Gastroesophageal sphincter (tissue), 4 donors: ENCODE results near the gene NAA25. TPM values are rescaled to one million over a fixed set of nuclear protein-coding genes. Genes with fewer than 3 reads are reported as not detected.

ENCODE experiments used
- ATAC-seq: fragments of 150-250 bp; one replicate; pipeline ENCODE4 v1.9.1; 2016; ENCODE audit warnings: mild to moderate bottlenecking, moderate library complexity
- H3K27ac ChIP-seq, 4 donors: fragments of 200-600 bp; sonication (generic) in 3 of 4; 1 replicate in 3 of 4; 2 replicates in 1 of 4; pipeline ENCODE4 v1.5.1; 2016 to 2019
- H3K27me3 ChIP-seq: fragments of 200-600 bp; sonication (generic); one replicate; pipeline ENCODE4 v1.5.1; 2019
- H3K36me3 ChIP-seq, 2 donors: fragments of 200-600 bp; sonication (generic); one replicate each; pipeline ENCODE4 v1.5.1; 2019; ENCODE audit warnings: control low read depth in 1 of 2
- H3K4me1 ChIP-seq, 3 donors: fragments of 200-600 bp; sonication (generic); 1 replicate in 2 of 3; 2 replicates in 1 of 3; pipeline ENCODE4 v1.5.1; 2016 to 2019; ENCODE audit warnings: control low read depth in 2 of 3
- H3K4me3 ChIP-seq, 2 donors: fragments of 200-600 bp; sonication (generic); one replicate each; pipeline ENCODE4 v1.5.1; 2019; ENCODE audit warnings: mild to moderate bottlenecking in 1 of 2, moderate library complexity in 1 of 2
- H3K9me3 ChIP-seq, 3 donors: fragments of 200-600 bp; sonication (generic); one replicate each; pipeline ENCODE4 v1.5.1; 2017 to 2019; ENCODE audit warnings: control low read depth in 2 of 3
- EP300 ChIP-seq: sonication (generic); formaldehyde crosslinking; IDR thresholded peaks from one replicate; pipeline ENCODE4 v1.6.1; 2017; ENCODE audit warnings: antibody characterized with exemption, mild to moderate bottlenecking
- POLR2A ChIP-seq, 2 donors: fragments of 450-650 bp; IDR thresholded peaks; one replicate each; pipeline ENCODE4 v1.6.1; 2017; ENCODE audit warnings: antibody characterized with exemption in 2 of 2, mild to moderate bottlenecking in 2 of 2, moderate library complexity in 1 of 2
- POLR2AphosphoS5 ChIP-seq: sonication (generic); formaldehyde crosslinking; IDR thresholded peaks from one replicate; pipeline ENCODE4 v1.6.1; 2017; ENCODE audit warnings: antibody characterized with exemption
- WGBS, 2 donors: methylation state at CpG; one replicate each; pipeline ENCODE4 v1.1.5; 2018; ENCODE audit warnings: low coverage in 1 of 2; 5-methylcytosine and 5-hydroxymethylcytosine counted together
- total RNA-seq, 4 donors: library from RNA; depleted of rRNA; stranded (reverse); fragments of >200 nt; gene quantifications; one replicate each; pipeline ENCODE4 v1.1.0, GENCODE V29; 2016
- TF ChIP-seq, protein P1 (sequence below), 4 experiments: fragments of 200-600 bp in 2 of 4; fragments of 450-650 bp in 2 of 4; sonication (generic) in 1 of 4; IDR thresholded peaks; one replicate each; pipeline ENCODE4 v1.5.1; 2017 to 2019; ENCODE audit warnings: antibody characterized with exemption in 4 of 4, mild to moderate bottlenecking in 2 of 4, moderate library complexity in 2 of 4

Gene NAA25
- total RNA-seq, 4 donors from 2014 or later: 11.1 to 22.6 (median 17.3) TPM

- Histone ChIP-seq H3K36me3 (peaks cover 0 to 25% of the 10 kb centered on the region in 2 donors), H3K4me3 (no peak overlapping the region), H3K27ac (no peak overlapping the region), H3K4me1 (no peaks in the 10 kb centered on the region), H3K9me3 (no peaks in the 10 kb centered on the region), H3K27me3 (no peaks in the 10 kb centered on the region)
- ATAC-seq: no peak
- 73 to 74% methylated on average over 3 to 6 of the region's 6 CpGs for WGBS, 2 donors
- TF ChIP-seq EP300 (no peak), POLR2AphosphoS5 (no peak), POLR2A (IDR thresholded peaks at IDR 0.05) (no peak)
- TF ChIP-seq, protein P1, sequence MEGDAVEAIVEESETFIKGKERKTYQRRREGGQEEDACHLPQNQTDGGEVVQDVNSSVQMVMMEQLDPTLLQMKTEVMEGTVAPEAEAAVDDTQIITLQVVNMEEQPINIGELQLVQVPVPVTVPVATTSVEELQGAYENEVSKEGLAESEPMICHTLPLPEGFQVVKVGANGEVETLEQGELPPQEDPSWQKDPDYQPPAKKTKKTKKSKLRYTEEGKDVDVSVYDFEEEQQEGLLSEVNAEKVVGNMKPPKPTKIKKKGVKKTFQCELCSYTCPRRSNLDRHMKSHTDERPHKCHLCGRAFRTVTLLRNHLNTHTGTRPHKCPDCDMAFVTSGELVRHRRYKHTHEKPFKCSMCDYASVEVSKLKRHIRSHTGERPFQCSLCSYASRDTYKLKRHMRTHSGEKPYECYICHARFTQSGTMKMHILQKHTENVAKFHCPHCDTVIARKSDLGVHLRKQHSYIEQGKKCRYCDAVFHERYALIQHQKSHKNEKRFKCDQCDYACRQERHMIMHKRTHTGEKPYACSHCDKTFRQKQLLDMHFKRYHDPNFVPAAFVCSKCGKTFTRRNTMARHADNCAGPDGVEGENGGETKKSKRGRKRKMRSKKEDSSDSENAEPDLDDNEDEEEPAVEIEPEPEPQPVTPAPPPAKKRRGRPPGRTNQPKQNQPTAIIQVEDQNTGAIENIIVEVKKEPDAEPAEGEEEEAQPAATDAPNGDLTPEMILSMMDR (IDR thresholded peaks at IDR 0.05): no peak
Measured at GRCh38 chr12:111992464-111992863, 116.1 kb downstream of the NAA25 start.

- Histone ChIP-seq H3K27me3 (no peaks in the 10 kb centered on the region), H3K27ac (no peak overlapping the region), H3K9me3 (no peaks in the 10 kb centered on the region), H3K4me3 (no peak overlapping the region), H3K4me1 (no peaks in the 10 kb centered on the region), H3K36me3 (peaks cover 0 to 25% of the 10 kb centered on the region in 2 donors)
- TF ChIP-seq POLR2AphosphoS5 (no peak), POLR2A (IDR thresholded peaks at IDR 0.05) (no peak), EP300 (no peak)
- TF ChIP-seq, protein P1 (IDR thresholded peaks at IDR 0.05): no peak
- 80 to 89% methylated on average over 1 to 4 of the region's 4 CpGs for WGBS, 2 donors
- no peak for ATAC-seq
Measured at GRCh38 chr12:111991946-111992345, 116.6 kb downstream of the NAA25 start.

DNA sequence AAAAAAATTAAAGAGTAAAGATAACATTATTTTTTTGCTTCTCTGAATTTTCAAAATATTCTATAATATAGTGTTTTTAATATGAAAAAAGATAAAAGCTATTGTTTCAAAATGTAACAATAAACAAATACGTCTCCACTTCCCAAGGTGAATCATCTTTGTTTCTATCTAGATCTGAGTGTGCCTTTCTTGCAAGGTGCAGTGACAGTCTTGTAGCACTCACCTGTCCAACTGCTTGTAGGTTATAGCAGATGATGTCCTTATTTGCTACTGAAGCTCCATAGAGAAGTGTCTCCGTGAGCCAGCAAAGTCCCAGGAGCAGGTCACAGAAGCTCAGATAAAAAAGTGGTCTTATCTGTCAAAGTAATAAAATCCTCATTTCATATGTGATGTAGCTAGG, 117.0 kb downstream of the NAA25 start:
- WGBS, 2 donors: 73 to 95% methylated on average over 2 of the region's 2 CpGs
- Histone ChIP-seq H3K27ac (no peak overlapping the region), H3K27me3 (no peaks in the 10 kb centered on the region), H3K4me3 (no peak overlapping the region), H3K4me1 (no peaks in the 10 kb centered on the region), H3K36me3 (peaks cover 0 to 25% of the 10 kb centered on the region in 2 donors), H3K9me3 (no peaks in the 10 kb centered on the region)
- TF ChIP-seq POLR2A (IDR thresholded peaks at IDR 0.05): no peak
- TF ChIP-seq, protein P1 (IDR thresholded peaks at IDR 0.05): no peak
- TF ChIP-seq EP300: no peak
- TF ChIP-seq POLR2AphosphoS5: no peak
- no peak for ATAC-seq

DNA sequence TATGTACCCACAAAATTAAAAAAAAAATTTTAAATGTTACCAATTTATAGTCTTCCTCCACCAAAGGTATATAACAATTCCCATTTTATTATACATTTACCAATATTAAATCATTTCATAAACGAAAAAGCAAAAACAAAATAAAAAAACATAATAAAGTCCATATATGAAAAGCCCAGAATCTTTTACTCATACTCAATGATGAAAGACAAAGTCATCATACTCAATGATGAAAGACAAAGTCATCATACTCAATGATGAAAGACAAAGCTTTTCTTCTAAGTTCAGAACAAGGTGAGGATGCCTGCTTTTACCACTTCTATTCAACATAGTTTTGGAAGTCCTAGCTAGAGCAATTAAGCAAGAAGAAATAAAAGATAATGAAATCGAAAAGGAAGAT, 123.8 kb downstream of the NAA25 start:
- H3K27me3 ChIP-seq: no peaks in the 10 kb centered on the region
- peaks cover 0 to 6% of the 10 kb centered on the region in 2 donors for H3K36me3 ChIP-seq
- WGBS, 2 donors: 71 to 73% methylated on average over 1 to 2 of the region's 2 CpGs
- H3K9me3 ChIP-seq: no peaks in the 10 kb centered on the region
- no peak for ATAC-seq
- no peak overlapping the region for H3K27ac ChIP-seq
- H3K4me1 ChIP-seq: no peaks in the 10 kb centered on the region
- no peak overlapping the region for H3K4me3 ChIP-seq
- TF ChIP-seq, protein P1 (IDR thresholded peaks at IDR 0.05): no peak
- no peak for TF ChIP-seq POLR2AphosphoS5
- no peak for TF ChIP-seq EP300
- no peak for TF ChIP-seq POLR2A (IDR thresholded peaks at IDR 0.05)

GRCh38 chr12:111981987-111982386, 126.6 kb downstream of the NAA25 start:
- no peaks in the 10 kb centered on the region for H3K27me3 ChIP-seq
- WGBS, 2 donors: 90 to 94% methylated on average over 2 of the region's 2 CpGs
- no peak for ATAC-seq
- TF ChIP-seq EP300 (no peak), POLR2A (IDR thresholded peaks at IDR 0.05) (no peak), POLR2AphosphoS5 (no peak)
- TF ChIP-seq, protein P1 (IDR thresholded peaks at IDR 0.05): no peak
- H3K4me3 ChIP-seq: no peak overlapping the region
- H3K9me3 ChIP-seq: no peaks in the 10 kb centered on the region
- no peak overlapping the region for H3K27ac ChIP-seq
- peaks cover 0 to 6% of the 10 kb centered on the region in 2 donors for H3K36me3 ChIP-seq
- H3K4me1 ChIP-seq: no peaks in the 10 kb centered on the region
